SK-N-SH (cell line): ENCODE results near the gene RIMS1. TPM values are rescaled to one million over a fixed set of nuclear protein-coding genes. Genes with fewer than 3 reads are reported as not detected.

Source experiments
- CTCF ChIA-PET: fragments of 300-600, 350-600 bp; formaldehyde crosslinking; extraction: SDS; loops from one replicate; lab custom pipeline; 2021; lab: Yijun Ruan, JAX
- POLR2A ChIA-PET: fragments of 350-600 bp; sonication (Branson Sonifier 250); formaldehyde crosslinking; extraction: SDS; loops from one replicate; lab custom pipeline; 2020; ENCODE audit warnings: antibody characterized with exemption, inconsistent platforms; lab: Yijun Ruan, JAX
- DNase-seq: peaks from one replicate; pipeline ENCODE4 v3.0.0; 2012
- H2AFZ ChIP-seq: fragments of 200-600 bp; sonication (generic); 2 replicates; pipeline ENCODE4 v1.8.1; 2016; ENCODE audit warnings: antibody characterized with exemption, mild to moderate bottlenecking, low read depth
- H3F3A ChIP-seq: fragments of 200-600 bp; sonication (generic); replicated peaks from 2 replicates; pipeline ENCODE3; 2016; ENCODE audit warnings: antibody characterized with exemption, mild to moderate bottlenecking; ENCODE audit not compliant: insufficient read depth
- H3K27ac ChIP-seq, 2 experiments: fragments of 200-500 bp in 1 of 2; fragments of 200-600 bp in 1 of 2; sonication (Bioruptor generic) in 1 of 2; sonication (generic), shearing (Covaris generic) in 1 of 2; 2 replicates each; pipeline versions ENCODE4 v1.5.1 to v1.6.1; 2014 to 2016; ENCODE audit warnings: low read depth in 2 of 2, inconsistent platforms in 1 of 2, low read length in 1 of 2, mild to moderate bottlenecking in 1 of 2, mixed read lengths in 1 of 2
- H3K27me3 ChIP-seq: fragments of 200-600 bp; sonication (generic), shearing (Covaris generic); 2 replicates; pipeline ENCODE4 v1.6.1; 2016; ENCODE audit warnings: mixed run types; ENCODE audit not compliant: insufficient read depth
- H3K36me3 ChIP-seq, 2 experiments: fragments of 200-500 bp in 1 of 2; fragments of 200-600 bp in 1 of 2; sonication (Bioruptor generic) in 1 of 2; sonication (generic) in 1 of 2; replicated peaks in 1 of 2; 2 replicates each; pipeline versions ENCODE3 to v1.5.1; 2014 to 2016; ENCODE audit warnings: low read length in 1 of 2, mild to moderate bottlenecking in 1 of 2; ENCODE audit not compliant: insufficient read depth in 2 of 2, control insufficient read depth in 1 of 2
- H3K4me1 ChIP-seq, 2 experiments: fragments of 200-500 bp in 1 of 2; fragments of 200-600 bp in 1 of 2; sonication (Bioruptor generic) in 1 of 2; sonication (generic), shearing (Covaris generic) in 1 of 2; 2 replicates each; pipeline versions ENCODE4 v1.5.1 to v1.6.1; 2014 to 2016; ENCODE audit warnings: low read depth in 1 of 2, low read length in 1 of 2, mixed run types in 1 of 2; ENCODE audit not compliant: insufficient read depth in 2 of 2, control insufficient read depth in 1 of 2
- H3K4me2 ChIP-seq: fragments of 200-600 bp; sonication (generic), shearing (Covaris generic); 2 replicates; pipeline ENCODE4 v1.6.1; 2017; ENCODE audit warnings: mixed run types
- H3K4me3 ChIP-seq, 2 experiments: fragments of 200-500 bp in 1 of 2; fragments of 200-600 bp in 1 of 2; sonication (Bioruptor generic) in 1 of 2; sonication (generic), shearing (Covaris generic) in 1 of 2; 2 replicates each; pipeline versions ENCODE4 v1.5.1 to v1.8.1; 2014 to 2016; ENCODE audit warnings: low read depth in 2 of 2, inconsistent platforms in 1 of 2, low read length in 1 of 2, mild to moderate bottlenecking in 1 of 2, mixed read lengths in 1 of 2, moderate library complexity in 1 of 2
- H3K79me2 ChIP-seq: fragments of 200-600 bp; sonication (generic); 2 replicates; pipeline ENCODE4 v1.8.1; 2017; ENCODE audit warnings: mild to moderate bottlenecking; ENCODE audit not compliant: insufficient read depth
- H3K9ac ChIP-seq: fragments of 200-600 bp; sonication (generic); 2 replicates; pipeline ENCODE4 v1.6.1; 2017; ENCODE audit warnings: mixed run types
- H3K9me2 ChIP-seq: fragments of 200-600 bp; sonication (generic); 2 replicates; pipeline ENCODE4 v1.6.1; 2017; ENCODE audit warnings: mixed run types
- H3K9me3 ChIP-seq: fragments of 200-600 bp; sonication (generic); 2 replicates; pipeline ENCODE4 v1.6.1; 2017; ENCODE audit warnings: mixed run types, mild to moderate bottlenecking, moderate library complexity
- H4K20me1 ChIP-seq: fragments of 200-600 bp; sonication (generic); 2 replicates; pipeline ENCODE4 v1.6.1; 2017; ENCODE audit warnings: mild to moderate bottlenecking, mixed run types; ENCODE audit not compliant: insufficient read depth
- CTCF ChIP-seq: fragments of 200-600 bp; sonication (generic); IDR thresholded peaks from 2 replicates; pipeline ENCODE4 v1.6.1; 2017; ENCODE audit warnings: antibody characterized with exemption, mild to moderate bottlenecking, moderate library complexity
- ELF1 ChIP-seq: IDR thresholded peaks from 2 replicates; pipeline ENCODE4 v1.4.0; 2012
- FOSL2 ChIP-seq: IDR thresholded peaks from 2 replicates; pipeline ENCODE4 v1.4.0; 2012; ENCODE audit warnings: low read depth, mild to moderate bottlenecking, moderate library complexity, borderline replicate concordance
- GATA2 ChIP-seq: sonication (generic); formaldehyde crosslinking; IDR thresholded peaks from 2 replicates; pipeline ENCODE4 v1.5.0; 2020; ENCODE audit warnings: mild to moderate bottlenecking, missing genetic modification reagents
- JUND ChIP-seq: IDR thresholded peaks from 2 replicates; pipeline ENCODE4 v1.4.0; 2012
- MAX ChIP-seq: IDR thresholded peaks from 2 replicates; pipeline ENCODE4 v1.4.0; 2012; ENCODE audit warnings: low read depth
- MEF2A ChIP-seq: IDR thresholded peaks from 2 replicates; pipeline ENCODE4 v1.4.0; 2012; ENCODE audit warnings: low read depth, borderline replicate concordance
- NRF1 ChIP-seq: IDR thresholded peaks from 2 replicates; pipeline ENCODE4 v1.6.1; 2012; ENCODE audit warnings: low read depth, mild to moderate bottlenecking, low read length
- PBX3 ChIP-seq: IDR thresholded peaks from 2 replicates; pipeline ENCODE4; 2012
- RAD21 ChIP-seq: IDR thresholded peaks from 2 replicates; pipeline ENCODE4 v1.6.1; 2012; ENCODE audit warnings: mild to moderate bottlenecking, low read length
- REST ChIP-seq: IDR thresholded peaks from 2 replicates; pipeline ENCODE4 v1.6.1; 2012; ENCODE audit warnings: mild to moderate bottlenecking, low read depth, low read length, moderate library complexity
- RFX5 ChIP-seq: IDR thresholded peaks from 2 replicates; pipeline ENCODE4 v1.6.1; 2012; ENCODE audit warnings: mild to moderate bottlenecking, improper control_type of control experiment, low read length
- SIN3A ChIP-seq: IDR thresholded peaks from 2 replicates; pipeline ENCODE4 v1.6.1; 2012; ENCODE audit warnings: low read depth, mild to moderate bottlenecking, low read length, moderate library complexity, borderline replicate concordance
- TEAD4 ChIP-seq: IDR thresholded peaks from 2 replicates; pipeline ENCODE4 v1.4.0; 2012; ENCODE audit warnings: mild to moderate bottlenecking, borderline replicate concordance; ENCODE audit not compliant: insufficient read depth
- USF1 ChIP-seq: IDR thresholded peaks from 2 replicates; pipeline ENCODE4 v1.4.0; 2012; ENCODE audit warnings: low read depth, borderline replicate concordance
- USF2 ChIP-seq: fragments of 150-350 bp; IDR thresholded peaks from 2 replicates; pipeline ENCODE4 v1.6.1; 2017; ENCODE audit warnings: antibody characterized with exemption, low read length, low read depth, borderline replicate concordance
- YY1 ChIP-seq: IDR thresholded peaks from 2 replicates; pipeline ENCODE4 v1.4.0; 2012; ENCODE audit warnings: low read depth, mild to moderate bottlenecking
- ZBTB33 ChIP-seq: IDR thresholded peaks from 2 replicates; pipeline ENCODE4 v1.4.0; 2012; ENCODE audit warnings: low read depth, borderline replicate concordance
- WGBS: methylation state at CpG from one replicate; pipeline ENCODE4 v1.1.6; 2017; ENCODE audit warnings: low lambda C conversion rate; 5-methylcytosine and 5-hydroxymethylcytosine counted together
- polyA plus RNA-seq, 3 experiments: library from polyadenylated mRNA; depleted of rRNA; stranded (reverse); fragments of >200 nt; gene quantifications; 2 replicates each; pipeline ENCODE4 v1.2.3, GENCODE V29; 2012

RIMS1 gene
- polyA plus RNA-seq, 1 of the 3 experiments (the other 2 are of a cell fraction) = 0.20 TPM

- no peak for TF ChIP-seq REST
- no peak for TF ChIP-seq YY1
- no peak for TF ChIP-seq MAX
- TF ChIP-seq GATA2 = no peak
- TF ChIP-seq NRF1 = no peak
- TF ChIP-seq RFX5 = no peak
- TF ChIP-seq PBX3 = no peak
- TF ChIP-seq CTCF = no peak
Measured at GRCh38 chr6:72374172-72374571, 487.8 kb downstream of the RIMS1 start (continued).

GRCh38 chr6:72374857-72375256 is 488.5 kb downstream of the RIMS1 start:
- Histone ChIP-seq H3K36me3 (no peaks in the 10 kb centered on the region), H3K27ac (no peak overlapping the region), H3K9me2 (no peaks in the 10 kb centered on the region), H2AFZ (no peak overlapping the region), H3K4me2 (no peak overlapping the region), H3K79me2 (no peaks in the 10 kb centered on the region; the same call in 1 of the 2 replicates), H3K9me3 (no peaks in the 10 kb centered on the region), H3K4me3 (no peak overlapping the region), H3F3A (no peaks in the 10 kb centered on the region)
- WGBS = 90% methylated on average over 3 of the region's 4 CpGs
- POLR2A ChIA-PET = no interaction called here
- TF ChIP-seq JUND = no peak
- no peak for TF ChIP-seq YY1
- TF ChIP-seq FOSL2 = no peak
- TF ChIP-seq USF2 = no peak
- TF ChIP-seq TEAD4 = no peak
- TF ChIP-seq MAX = no peak
- no peak for TF ChIP-seq MEF2A
- no peak for TF ChIP-seq ELF1
- TF ChIP-seq NRF1 = no peak
- TF ChIP-seq USF1 = no peak
- no peak for TF ChIP-seq ZBTB33
- no peak for TF ChIP-seq RAD21
- no peak for TF ChIP-seq GATA2
- no peak for TF ChIP-seq SIN3A
- TF ChIP-seq, all 33 proteins: peak for 0
- Histone ChIP-seq H4K20me1 (no peaks in the 10 kb centered on the region), H3K9ac (no peak overlapping the region), H3K27me3 (no peaks in the 10 kb centered on the region), H3K4me1 (peaks cover 0 to 2% of the 10 kb centered on the region in 2 experiments; a peak in 1 of 4 replicates)
- no peak for DNase-seq
- CTCF ChIA-PET = interaction anchor here (3.1 kb wide), 1 partner anchor 37 kb away, joined by 8 read pairs; no protein-coding TSS in a partner anchor
